T-cell (primary cell): Measurements from ENCODE around the gene ZFC3H1. TPM values are rescaled to one million over a fixed set of nuclear protein-coding genes. Genes with fewer than 3 reads are reported as not detected.
"Not testable (repeated sequence)": the region's sequence is repeated elsewhere in the genome, so short reads cannot be mapped to it uniquely, and the experiment has no call there.

Experiments used
- ATAC-seq, 4 experiments: fragments of 200-7000 bp in 3 of 4; fragments of 150-1000 bp in 1 of 4; cut with Tn5 transposase; replicated peaks in 1 of 4; 1 replicate in 3 of 4; 2 replicates in 1 of 4; pipeline ENCODE4 v1.10.0; 2021; ENCODE audit warnings: moderate library complexity in 3 of 4, mild to moderate bottlenecking in 2 of 4, moderate number of reproducible peaks in 1 of 4
- CTCF ChIA-PET, 2 donors: fragments of 300-600 bp; sonication (Branson Sonifier 250); formaldehyde crosslinking; loops; one replicate each; lab custom pipeline; 2022; ENCODE audit warnings: antibody characterized with exemption in 2 of 2; lab: Charles Lee
- POLR2A ChIA-PET, 2 donors: fragments of 300-600 bp; sonication (Branson Sonifier 250); formaldehyde crosslinking; loops; one replicate each; lab custom pipeline; 2022; ENCODE audit warnings: antibody characterized with exemption in 2 of 2; lab: Charles Lee
- DNase-seq, 35 experiments: peaks; one replicate each; pipeline versions ENCODE4 v3.0.0 to v3.0.0-alpha.2; 2013 to 2023
- H3K27ac ChIP-seq: one replicate; pipeline ENCODE4 v1.5.1; 2013; ENCODE audit warnings: low read length
- H3K27me3 ChIP-seq, 2 experiments: replicated peaks in 1 of 2; 1 replicate in 1 of 2; 2 replicates in 1 of 2; pipeline versions ENCODE4 v1.6.1 to v1.7.0; 2013; ENCODE audit warnings: low read length in 1 of 2, mixed read lengths in 1 of 2; ENCODE audit not compliant: control insufficient read depth in 2 of 2, insufficient read depth in 2 of 2; ENCODE audit errors: extremely low read depth in 1 of 2
- H3K36me3 ChIP-seq, 2 donors: 1 replicate in 1 of 2; 2 replicates in 1 of 2; pipeline versions ENCODE4 v1.6.1 to v1.7.0; 2013; ENCODE audit warnings: low read length in 1 of 2; ENCODE audit not compliant: control insufficient read depth in 2 of 2, insufficient read depth in 1 of 2; ENCODE audit errors: extremely low read depth in 1 of 2
- H3K4me1 ChIP-seq, 2 experiments: 1 replicate in 1 of 2; 2 replicates in 1 of 2; pipeline versions ENCODE4 v1.6.1 to v1.7.0; 2013; ENCODE audit warnings: low read length in 2 of 2, mixed read lengths in 1 of 2; ENCODE audit not compliant: insufficient read depth in 2 of 2, control insufficient read depth in 1 of 2; ENCODE audit errors: extremely low read depth in 1 of 2
- H3K4me3 ChIP-seq, 2 donors: 1 replicate in 1 of 2; 2 replicates in 1 of 2; pipeline versions ENCODE4 v1.5.1 to v1.7.0; 2013; ENCODE audit warnings: mild to moderate bottlenecking in 2 of 2, low read length in 1 of 2, moderate library complexity in 1 of 2; ENCODE audit not compliant: control insufficient read depth in 1 of 2; ENCODE audit errors: extremely low read depth in 1 of 2
- H3K9me3 ChIP-seq: 2 replicates; pipeline ENCODE4 v1.7.0; 2013
- H3K27ac Mint-ChIP-seq, 2 donors: one replicate each; pipeline ENCODE4 v1.8.0; 2020 to 2021; ENCODE audit warnings: mild to moderate bottlenecking in 2 of 2, mixed read lengths in 2 of 2
- H3K27me3 Mint-ChIP-seq, 2 donors: one replicate each; pipeline ENCODE4 v1.8.0; 2021 to 2022; ENCODE audit warnings: mixed read lengths in 2 of 2
- H3K36me3 Mint-ChIP-seq: one replicate; pipeline ENCODE4 v1.8.0; 2021; ENCODE audit warnings: mixed read lengths
- H3K4me1 Mint-ChIP-seq, 3 donors: one replicate each; pipeline ENCODE4 v1.8.0; 2020 to 2022; ENCODE audit warnings: mixed read lengths in 3 of 3, mild to moderate bottlenecking in 1 of 3
- H3K4me3 Mint-ChIP-seq, 3 donors: one replicate each; pipeline ENCODE4 v1.8.0; 2020 to 2022; ENCODE audit warnings: mild to moderate bottlenecking in 3 of 3, mixed read lengths in 3 of 3, moderate library complexity in 3 of 3
- H3K9me3 Mint-ChIP-seq, 3 donors: one replicate each; pipeline ENCODE4 v1.8.0; 2020 to 2022; ENCODE audit warnings: mixed read lengths in 3 of 3
- WGBS: methylation state at CpG from one replicate; pipeline ENCODE4 v1.1.5; 2013; ENCODE audit warnings: missing lambda C conversion rate; ENCODE audit not compliant: insufficient coverage; 5-methylcytosine and 5-hydroxymethylcytosine counted together
- total RNA-seq, 35 experiments: library from RNA in 6 of 35; stranded (reverse) in 6 of 35; fragments of 120-200 nt in 1 of 35; gene quantifications; one replicate each; pipeline versions ENCODE4 v1.2.1 to v1.2.4 and lab custom pipeline; 2013 to 2026

ZFC3H1 gene
- total RNA-seq, 5 donors from 2014 or later (not counting 1 experiment from before 2014, with no cell fraction given) = 85.5 to 146 (median 106) TPM

DNA sequence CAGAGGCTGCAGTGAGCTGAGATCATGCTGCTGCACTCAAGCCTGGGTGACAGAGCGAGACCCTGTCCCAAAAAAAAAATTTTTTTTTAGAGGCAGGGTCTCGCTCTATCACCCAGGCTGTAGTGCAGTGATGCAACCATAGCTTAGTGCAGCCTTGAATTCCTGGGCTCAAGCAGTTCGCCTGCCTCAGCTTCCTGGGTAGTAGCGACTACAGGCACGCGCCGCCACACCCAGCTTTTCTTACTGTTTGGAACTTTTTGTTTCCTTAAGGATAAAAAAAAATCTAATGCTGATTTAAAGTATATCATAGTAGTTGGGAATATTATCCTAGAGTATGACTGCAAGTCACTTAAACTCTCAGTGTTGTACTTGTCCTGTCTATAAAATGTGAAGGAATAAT is 29.5 kb upstream of the ZFC3H1 start:
- H3K4me3 Mint-ChIP-seq = no peak overlapping the region
- no peak for DNase-seq
- H3K36me3 Mint-ChIP-seq = peaks cover 25% of the 10 kb centered on the region
- no peak overlapping the region for H3K27ac ChIP-seq
- WGBS = 94% methylated on average over 3 of the region's 7 CpGs
- no peak overlapping the region for H3K27ac Mint-ChIP-seq
- H3K9me3 ChIP-seq = no peaks in the 10 kb centered on the region
- no peaks in the 10 kb centered on the region for H3K9me3 Mint-ChIP-seq
- H3K27me3 ChIP-seq = no peaks in the 10 kb centered on the region
- no peak overlapping the region for H3K4me3 ChIP-seq
- CTCF ChIA-PET = interaction anchor here in 1 of 2 donors (0.7 kb wide), 1 partner anchor 59 kb away, joined by 4 read pairs; no protein-coding TSS in a partner anchor
- H3K27me3 Mint-ChIP-seq = no peaks in the 10 kb centered on the region
- H3K4me1 ChIP-seq = peaks cover 0 to 3% of the 10 kb centered on the region in 2 experiments
- peaks cover 0 to 8% of the 10 kb centered on the region in 2 donors for H3K36me3 ChIP-seq
- no peak for ATAC-seq
- peaks cover 18 to 39% (median 36%) of the 10 kb centered on the region in 3 donors for H3K4me1 Mint-ChIP-seq
- POLR2A ChIA-PET = no interaction called here

DNA sequence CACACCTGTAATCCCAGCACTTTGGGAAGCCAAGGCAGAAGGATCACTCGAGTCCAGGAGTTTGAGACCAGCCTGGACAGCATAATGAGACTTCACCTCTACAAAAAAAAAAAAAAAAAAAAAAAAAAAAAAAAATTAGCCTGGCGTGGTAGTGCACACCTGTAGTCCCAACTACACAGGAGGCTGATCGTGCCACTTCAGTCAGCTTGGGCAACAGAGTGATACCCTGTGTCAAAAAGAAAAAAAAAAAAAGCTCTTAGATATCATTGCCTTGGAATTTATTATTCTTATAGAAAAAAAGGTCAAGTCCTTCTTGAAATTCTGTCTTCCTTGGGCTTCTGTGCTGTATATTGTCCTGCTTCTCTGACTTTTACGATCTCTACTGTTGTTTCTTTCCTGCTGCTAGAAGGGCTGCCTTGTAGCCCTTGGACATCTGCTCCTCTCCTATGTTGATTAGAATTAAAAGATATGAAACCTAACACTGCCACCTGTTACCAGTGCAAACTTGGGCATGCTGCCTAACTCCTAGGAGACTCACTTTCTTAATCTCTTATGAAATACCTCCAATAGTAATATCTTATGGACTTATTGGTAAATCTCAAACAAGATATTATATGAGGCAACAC is 28.0 kb upstream of the ZFC3H1 start:
- Histone ChIP-seq H3K27me3 (no peaks in the 10 kb centered on the region), H3K4me1 (peaks cover 3 to 11% of the 10 kb centered on the region in 2 experiments), H3K36me3 (no peaks in the 10 kb centered on the region), H3K27ac (no peak overlapping the region), H3K4me3 (no peak overlapping the region), H3K9me3 (no peaks in the 10 kb centered on the region)
- Mint-ChIP-seq H3K27ac (no peak overlapping the region), H3K4me1 (peaks cover 30 to 51% (median 47%) of the 10 kb centered on the region in 3 donors), H3K9me3 (no peaks in the 10 kb centered on the region), H3K36me3 (peaks cover 18% of the 10 kb centered on the region), H3K4me3 (no peak overlapping the region), H3K27me3 (no peaks in the 10 kb centered on the region)
- no peak for DNase-seq
- ChIA-PET POLR2A (interaction anchor here in 1 of 2 donors (0.6 kb wide), 1 partner anchor 29 kb away, joined by 4 read pairs; no protein-coding TSS in a partner anchor), CTCF (no interaction called here)
- WGBS = no CpG with 5 or more reads among the region's 4 CpGs
- no peak for ATAC-seq

GRCh38 chr12:71688961-71689570 is 25.4 kb upstream of the ZFC3H1 start:
- Histone ChIP-seq H3K4me1 (peaks cover 5 to 16% of the 10 kb centered on the region in 2 experiments), H3K36me3 (no peaks in the 10 kb centered on the region), H3K27ac (no peak overlapping the region), H3K27me3 (no peaks in the 10 kb centered on the region), H3K4me3 (no peak overlapping the region), H3K9me3 (no peaks in the 10 kb centered on the region)
- H3K27ac Mint-ChIP-seq = no peak overlapping the region
- ChIA-PET CTCF (no interaction called here), POLR2A (no interaction called here)
- no peaks in the 10 kb centered on the region for H3K9me3 Mint-ChIP-seq
- H3K36me3 Mint-ChIP-seq = peaks cover 15% of the 10 kb centered on the region
- no peaks in the 10 kb centered on the region for H3K27me3 Mint-ChIP-seq
- DNase-seq (no peak), ATAC-seq (no peak)
- H3K4me1 Mint-ChIP-seq = peaks cover 28 to 53% (median 47%) of the 10 kb centered on the region in 3 donors
- H3K4me3 Mint-ChIP-seq = no peak overlapping the region
- WGBS = 100% methylated on average over 1 of the region's 5 CpGs

DNA sequence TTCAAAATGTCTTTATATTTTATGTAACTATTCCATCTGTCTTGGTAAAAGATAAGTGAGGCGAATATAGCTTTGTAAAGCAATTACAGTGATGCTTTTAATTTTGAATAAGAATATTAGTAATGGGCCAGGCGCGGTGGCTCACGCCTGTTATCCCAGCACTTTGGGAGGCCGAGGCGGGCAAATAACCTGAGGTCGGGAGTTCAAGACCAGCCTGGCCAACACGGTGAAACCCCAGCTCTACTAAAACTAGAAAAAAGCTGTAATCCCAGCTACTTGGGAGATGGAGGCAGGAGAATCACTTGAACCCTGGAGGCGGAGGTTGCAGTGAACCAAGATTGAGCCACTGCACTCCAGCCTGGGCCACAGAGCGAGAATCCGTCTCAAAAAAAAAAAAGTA is 23.5 kb upstream of the ZFC3H1 start:
- not testable (repeated sequence) for H3K27ac ChIP-seq, H3K27ac Mint-ChIP-seq, H3K36me3 Mint-ChIP-seq, H3K36me3 ChIP-seq, ATAC-seq, H3K27me3 ChIP-seq, H3K9me3 Mint-ChIP-seq, H3K27me3 Mint-ChIP-seq, DNase-seq, H3K9me3 ChIP-seq
- WGBS = 100% methylated on average over 3 of the region's 11 CpGs
- H3K4me3 Mint-ChIP-seq = peak overlapping the region; percentile 34 to 96 (median 39)
- ChIA-PET CTCF (interaction anchor here (0.6 to 3.4 kb wide), 4 partner anchors 9 to 193 kb away, joined by 3 to 46 read pairs (median 5); partner anchors contain the start of genes THAP2 (in 1 of the 2) and ZFC3H1 (in 1 of the 2)), POLR2A (interaction anchor here (0.7 to 4.1 kb wide), 4 partner anchors 24 to 165 kb away, joined by 3 to 57 read pairs (median 19); partner anchors contain the start of genes THAP2 (in 2 of the 2), ZFC3H1 (in 2 of the 2) and RAB21 (in 1 of the 2))
- peaks cover 24 to 51% (median 38%) of the 10 kb centered on the region in 3 donors for H3K4me1 Mint-ChIP-seq
- H3K4me1 ChIP-seq = peaks cover 5 to 16% of the 10 kb centered on the region in 2 experiments
- H3K4me3 ChIP-seq = peak overlapping the region; percentile 25 to 57

- peak in 1 of 4 experiments; percentile 3 for ATAC-seq
- ChIA-PET POLR2A (interaction anchor here (0.6 to 4.1 kb wide), 5 partner anchors 14 to 68 kb away, joined by 4 to 57 read pairs (median 9); partner anchors contain the start of genes THAP2 (in 2 of the 2), ZFC3H1 (in 2 of the 2) and RAB21 (in 1 of the 2)), CTCF (interaction anchor here (0.5 to 3.4 kb wide), 11 partner anchors 9 to 94 kb away, joined by 3 to 46 read pairs (median 4); partner anchors contain the start of genes RAB21 (in 2 of the 2), THAP2 (in 1 of the 2) and ZFC3H1 (in 1 of the 2))
- Mint-ChIP-seq H3K9me3 (no peaks in the 10 kb centered on the region), H3K4me1 (peaks cover 24 to 48% (median 35%) of the 10 kb centered on the region in 3 donors), H3K4me3 (peak overlapping the region; percentile 85 to 96 (median 92)), H3K27me3 (no peaks in the 10 kb centered on the region), H3K36me3 (peaks cover 6% of the 10 kb centered on the region), H3K27ac (peak overlapping the region; percentile 87 to 88)
- no peak for DNase-seq
- H3K9me3 ChIP-seq = no peaks in the 10 kb centered on the region
- peaks cover 5 to 16% of the 10 kb centered on the region in 2 experiments for H3K4me1 ChIP-seq
- no CpG with 5 or more reads among the region's 3 CpGs for WGBS
- H3K27me3 ChIP-seq = no peaks in the 10 kb centered on the region
- no peaks in the 10 kb centered on the region for H3K36me3 ChIP-seq
- H3K4me3 ChIP-seq = peak overlapping the region; percentile 57 to 79
- H3K27ac ChIP-seq = peak overlapping the region; percentile 62
These were observed 23.0 kb upstream of the ZFC3H1 start for GRCh38 chr12:71686658-71687025.
